ENCODE data around the gene PRPF40B.

PRPF40B gene

GRCh38 chr12:49661746-49662145, 38.4 kb downstream of the PRPF40B start:
- no peak for DNase-seq

DNA sequence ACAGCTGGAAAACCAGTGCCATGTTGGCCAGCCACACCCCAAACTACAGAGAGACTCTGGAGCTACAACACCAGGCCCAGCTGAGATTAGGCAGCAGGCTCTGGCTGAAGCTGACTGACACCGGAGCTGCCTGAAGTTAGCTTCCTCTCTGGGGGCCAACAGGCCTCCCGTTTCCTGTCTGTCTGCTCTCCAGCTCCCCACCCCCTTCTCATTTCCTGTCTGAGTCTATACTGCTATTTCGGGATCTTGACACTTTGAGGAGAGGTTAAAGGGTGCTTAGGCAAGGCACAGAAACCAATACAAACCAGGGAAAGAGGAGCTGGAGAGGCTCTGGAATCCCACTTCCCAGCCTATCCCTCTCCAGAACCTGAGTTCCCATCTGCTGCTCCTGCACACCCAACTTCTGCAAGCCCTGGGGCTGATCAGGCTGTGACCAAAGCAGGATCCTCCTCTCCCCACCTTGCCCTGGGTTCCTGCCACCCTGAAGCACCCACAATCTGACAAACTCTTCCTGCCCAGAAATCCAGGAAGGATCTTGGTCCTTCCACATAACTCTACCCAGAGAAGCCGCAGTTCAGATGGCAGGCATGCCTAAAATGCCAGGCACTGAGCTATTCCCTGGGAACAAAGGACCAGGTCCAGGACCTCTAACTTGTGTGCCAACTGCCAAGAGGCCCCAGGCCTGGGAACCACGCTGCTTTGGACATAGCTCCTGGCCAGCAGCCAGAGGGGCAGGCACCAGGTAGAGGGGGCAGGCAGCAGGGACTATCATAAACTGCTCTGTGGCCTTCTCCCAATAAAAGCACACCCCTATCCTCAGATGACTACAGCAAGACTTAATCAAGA, 39.9 kb downstream of the PRPF40B start:
- DNase-seq = no peak

- no peak for DNase-seq
These were observed 40.8 kb downstream of the PRPF40B start for GRCh38 chr12:49664167-49664566.

DNA sequence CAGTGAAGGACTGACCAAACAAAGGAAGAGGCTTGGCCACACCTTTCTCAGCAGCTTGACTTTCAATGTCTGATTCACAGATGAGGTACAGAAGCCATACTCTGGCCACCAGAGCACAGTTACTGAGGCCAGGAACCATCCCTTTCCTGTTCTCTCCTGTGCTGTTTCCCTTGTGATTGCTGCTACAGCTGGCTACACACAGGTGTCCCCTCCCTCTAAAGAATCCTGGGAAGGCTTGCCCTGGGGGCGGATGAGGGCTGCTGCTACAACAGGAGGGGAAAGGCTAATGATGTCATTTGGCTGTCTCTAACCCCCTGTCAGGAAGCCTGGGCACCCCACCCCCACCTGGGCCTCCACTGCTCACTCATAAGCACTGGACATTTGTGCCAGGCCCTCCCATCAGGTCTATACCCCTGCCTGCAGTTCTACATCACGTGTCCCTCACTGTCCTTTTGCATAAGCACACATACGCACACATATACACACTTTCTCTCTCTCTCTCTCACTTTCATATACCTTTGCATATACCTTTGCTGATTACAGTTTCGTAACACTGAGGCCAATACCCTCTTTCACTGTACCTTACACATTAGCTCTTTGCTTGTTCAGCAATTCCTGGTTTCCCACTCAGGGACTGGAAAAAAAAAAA, 41.4 kb downstream of the PRPF40B start:
- no peak for DNase-seq

- no peak for DNase-seq
These were observed 42.0 kb downstream of the PRPF40B start for GRCh38 chr12:49665384-49665783.

DNA sequence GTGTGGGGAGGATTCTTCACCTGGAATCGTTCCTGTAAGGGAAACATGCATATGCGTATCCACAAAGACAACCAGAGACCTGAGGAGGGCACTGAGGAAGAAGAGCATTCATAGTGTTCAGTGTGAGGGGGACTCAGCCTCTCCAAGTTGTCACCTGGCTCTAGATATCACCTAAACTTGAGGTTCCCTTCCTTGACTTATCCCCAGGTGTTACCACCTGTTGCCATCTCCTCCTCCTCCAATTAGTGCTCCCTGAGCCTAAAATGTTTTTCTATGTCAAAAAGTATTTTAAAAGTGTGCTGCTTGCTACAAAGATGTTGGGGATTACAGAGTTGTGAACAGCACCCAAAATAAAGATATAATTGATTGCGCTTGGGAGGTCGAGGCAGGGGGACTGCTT, 42.8 kb downstream of the PRPF40B start:
- no peak for DNase-seq

GRCh38 chr12:49667325-49668090, 44.1 kb downstream of the PRPF40B start:
- DNase-seq = no peak

DNA sequence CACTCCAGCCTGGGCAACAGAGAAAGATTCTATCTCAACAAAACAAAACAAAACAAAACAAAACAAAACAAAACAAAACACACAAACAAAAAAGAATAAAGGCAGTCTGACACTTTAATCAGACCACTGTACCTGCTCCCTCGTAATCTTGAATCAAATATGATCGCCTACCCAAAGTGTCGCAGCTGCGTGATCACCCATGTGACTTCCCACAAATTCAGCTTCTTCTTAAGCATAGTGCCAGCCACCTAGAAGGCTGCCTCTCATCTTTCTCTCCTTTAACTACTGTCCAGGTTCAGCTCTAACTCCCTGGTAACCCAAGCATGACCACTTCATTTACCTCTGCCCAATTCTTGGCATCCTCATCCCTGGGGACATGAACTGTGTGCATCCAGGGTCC, 46.4 kb downstream of the PRPF40B start:
- DNase-seq = no peak

GRCh38 chr12:49671031-49671765, 47.8 kb downstream of the PRPF40B start:
- no peak for DNase-seq

DNA sequence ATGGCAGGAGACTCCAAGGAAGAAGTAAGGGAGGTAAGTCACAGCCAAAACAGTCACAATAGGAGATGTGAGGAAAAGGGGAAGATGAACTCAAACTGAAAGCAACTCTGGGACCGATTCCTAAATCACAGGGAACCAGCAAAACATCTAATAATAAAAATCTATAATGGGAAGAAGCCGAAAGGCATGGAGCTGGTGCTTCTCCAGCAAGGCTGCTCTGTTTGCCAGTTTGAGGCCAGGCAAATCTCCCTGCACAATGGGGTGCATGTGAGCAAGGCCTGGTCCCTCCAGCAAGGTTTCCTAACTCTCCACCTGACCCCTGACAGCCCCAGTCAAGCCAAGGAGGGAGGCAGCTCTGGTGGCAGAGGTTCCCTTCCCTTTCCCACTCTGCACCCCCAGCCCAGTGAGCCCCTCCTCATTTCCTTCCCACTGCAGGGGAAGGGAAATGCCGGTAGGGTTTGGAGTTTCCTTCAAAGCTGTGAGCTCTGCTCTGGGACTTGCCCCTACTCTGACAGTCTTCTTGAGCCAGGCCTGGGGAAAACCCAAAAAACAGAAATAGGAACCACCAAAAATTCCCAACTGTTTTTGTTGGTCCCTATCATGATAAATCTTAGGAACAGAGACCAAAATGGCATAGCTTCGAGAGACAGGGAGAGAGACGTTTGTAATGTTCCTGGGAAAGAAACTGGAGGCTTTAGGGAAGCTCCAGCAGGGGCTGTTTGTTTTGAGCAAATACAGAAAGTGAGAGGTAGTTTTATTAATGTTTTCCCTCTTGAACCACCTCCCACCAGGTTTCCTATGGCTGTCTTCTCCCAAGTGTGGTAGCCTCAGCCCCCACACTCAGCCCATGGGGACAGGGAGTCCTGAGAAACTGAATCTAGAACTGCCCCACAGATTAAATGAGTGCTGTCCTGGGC, 49.2 kb downstream of the PRPF40B start:
- no peak for DNase-seq

GRCh38 chr12:49673446-49674317, 50.3 kb downstream of the PRPF40B start:
- DNase-seq = peak; percentile 41

- no peak for DNase-seq
These were observed 51.1 kb downstream of the PRPF40B start for GRCh38 chr12:49674318-49674981.

DNA sequence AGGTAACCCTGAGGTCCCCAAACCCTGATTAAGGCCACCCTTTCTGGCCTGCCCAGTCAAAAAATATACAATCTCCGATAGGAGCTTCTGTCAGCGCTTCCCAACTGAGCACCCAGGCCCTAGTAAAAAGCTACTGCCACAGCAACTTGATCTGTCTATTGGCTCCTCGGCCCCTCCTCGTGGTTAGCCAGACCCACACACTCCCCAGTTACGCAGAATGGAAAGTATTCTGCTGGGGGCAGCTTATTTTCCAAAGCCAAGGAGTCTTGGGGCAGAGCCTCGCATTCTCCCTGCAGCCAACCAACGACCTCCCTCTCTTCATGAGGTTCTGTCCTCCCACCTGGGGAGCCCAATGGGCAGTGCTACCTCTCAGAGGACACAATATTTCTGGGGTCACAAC, 51.8 kb downstream of the PRPF40B start:
- no peak for DNase-seq

GRCh38 chr12:49678711-49679110, 55.4 kb downstream of the PRPF40B start:
- no peak for DNase-seq

DNA sequence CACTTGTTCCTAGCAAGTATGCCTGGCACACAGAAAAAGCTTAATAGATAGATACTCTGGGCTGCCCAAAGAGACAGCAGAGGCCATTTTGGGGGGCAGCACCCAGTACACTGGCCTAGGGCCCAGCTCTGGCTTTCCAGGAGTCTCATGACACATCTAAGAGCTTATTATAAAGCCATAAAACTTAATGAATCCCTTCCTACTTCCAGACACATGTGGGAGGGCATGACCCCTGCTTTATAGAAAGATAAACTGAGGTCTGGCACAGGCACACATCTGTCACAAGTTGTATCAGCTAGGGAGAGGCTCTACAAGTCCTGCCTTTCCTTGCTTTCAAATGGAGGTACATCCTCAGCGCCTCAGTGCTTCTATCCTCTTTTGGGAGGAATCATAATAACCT, 56.7 kb downstream of the PRPF40B start:
- no peak for DNase-seq

GRCh38 chr12:49683599-49684309, 60.4 kb downstream of the PRPF40B start:
- DNase-seq = peak; percentile 25

DNA sequence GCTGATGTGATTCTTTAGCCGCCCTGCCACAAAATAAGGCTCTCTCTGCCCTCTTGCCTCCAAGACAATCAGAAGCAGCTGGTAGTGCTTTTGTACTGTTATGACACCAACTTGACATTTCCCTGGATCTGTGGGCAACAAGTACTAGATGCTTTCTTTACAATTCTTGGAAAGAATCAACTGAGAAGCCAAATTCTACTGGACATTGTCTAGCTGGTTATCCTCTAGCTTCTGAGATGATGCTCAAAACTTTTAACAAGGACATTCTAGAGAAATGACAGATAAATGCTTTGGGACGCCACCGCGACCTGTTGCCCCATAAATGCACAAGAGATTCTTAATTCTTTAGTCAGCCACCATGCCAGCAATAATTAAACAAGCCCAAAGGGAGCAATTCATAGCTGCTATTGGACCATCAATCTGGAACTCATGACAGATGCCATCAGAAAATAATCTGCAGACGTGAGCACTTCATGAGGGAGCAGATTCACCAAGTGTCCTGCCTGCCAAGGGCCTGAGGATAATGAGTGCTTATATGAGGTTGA, 61.0 kb downstream of the PRPF40B start:
- DNase-seq = no peak

DNA sequence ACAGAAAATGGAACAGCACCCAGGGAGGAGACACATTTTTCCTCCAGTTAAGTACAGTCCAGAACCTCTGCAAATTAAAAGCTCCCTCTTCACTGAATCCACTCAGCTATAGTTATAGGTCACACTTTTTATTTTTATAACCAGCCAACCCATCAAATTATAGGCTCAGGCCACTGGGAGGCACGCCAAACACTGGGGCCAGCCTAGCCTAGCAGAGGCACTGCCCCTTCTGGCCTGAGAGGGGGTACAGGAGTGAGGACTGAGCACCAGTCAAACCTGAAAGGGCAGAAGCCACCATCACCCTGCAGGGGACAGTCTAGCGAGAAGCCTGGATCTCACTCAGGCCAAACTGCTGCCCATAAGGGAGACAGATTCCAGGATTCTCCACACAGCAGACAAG, 64.6 kb downstream of the PRPF40B start:
- no peak for DNase-seq

DNA sequence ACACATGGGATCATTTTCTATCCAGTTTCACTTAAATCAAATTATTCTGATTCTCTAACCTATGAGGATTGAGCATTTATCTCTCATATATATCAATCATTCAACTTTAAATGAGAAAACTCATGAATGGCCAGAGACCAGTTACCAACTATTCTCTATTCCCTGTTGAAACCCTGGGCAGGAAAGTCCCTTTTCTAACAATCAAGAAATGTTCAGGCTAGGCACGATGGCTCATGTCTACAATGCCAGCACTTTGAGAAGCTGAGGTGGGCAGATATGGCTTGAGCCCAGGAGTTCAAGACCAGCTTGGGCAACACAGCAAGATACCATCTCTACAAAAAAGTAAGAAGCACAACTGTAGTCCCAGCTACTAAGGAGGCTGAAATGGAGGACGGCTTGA, 65.9 kb downstream of the PRPF40B start:
- no peak for DNase-seq

Data from NCI-H187 treated with DMSO at 0.1 percent for 48 hours (cell line).